Measurements from ENCODE around the gene ITPR2.

DNA sequence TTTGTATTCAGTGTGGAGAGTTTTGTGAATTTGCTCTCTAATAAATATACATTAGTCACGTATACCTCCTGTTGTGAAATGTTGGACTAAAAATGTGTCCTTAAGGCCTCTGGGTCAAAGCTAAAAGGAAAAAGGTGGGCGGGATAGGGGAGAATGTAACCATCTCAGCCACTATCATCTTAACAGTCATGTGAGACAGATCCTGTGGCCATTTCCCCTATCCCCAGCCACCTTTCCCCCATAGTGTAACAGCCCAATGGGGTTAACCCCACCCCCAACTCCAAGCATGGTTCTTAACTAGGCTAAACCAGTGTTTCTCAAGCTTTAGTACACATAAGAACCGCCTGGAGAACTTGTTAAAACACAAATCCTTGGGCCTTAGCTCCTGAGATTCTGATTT is 6.5 kb upstream of the ITPR2 start:
- no peak for TF ChIP-seq NFRKB (IDR thresholded peaks at IDR 0.05)
- TF ChIP-seq BHLHE40 (IDR thresholded peaks at IDR 0.05; ENCODE audit: borderline replicate concordance), result no peak
- TF ChIP-seq SUZ12 (IDR thresholded peaks at IDR 0.05), result no peak
- TF ChIP-seq FOXK2 (IDR thresholded peaks at IDR 0.05), result no peak
- no peak for TF ChIP-seq SP1 (IDR thresholded peaks at IDR 0.05)
- TF ChIP-seq CTBP1 (IDR thresholded peaks at IDR 0.05; ENCODE audit: borderline replicate concordance), result no peak
- no peak for TF ChIP-seq TARDBP (IDR thresholded peaks at IDR 0.05)
- TF ChIP-seq FOXM1 (IDR thresholded peaks at IDR 0.05; ENCODE audit: borderline replicate concordance), result no peak
